Caco-2 (cell line): Measurements from ENCODE around the gene ZNF558. TPM values are rescaled to one million over a fixed set of nuclear protein-coding genes. Genes with fewer than 3 reads are reported as not detected.

Source experiments
- Bru-seq: library from RNA; stranded (reverse); fragments of 400-500 nt; gene quantifications from one replicate; lab custom pipeline; 2021; lab: Mats Ljungman, UMichigan
- BruChase-seq, 2 experiments: library from RNA; stranded (reverse); fragments of 400-500 nt; gene quantifications; one replicate each; lab custom pipeline; 2021; lab: Mats Ljungman, UMichigan
- BruUV-seq: library from RNA; stranded (reverse); fragments of 400-500 nt; replicated peaks from 2 replicates; lab custom pipeline; 2021; lab: Mats Ljungman, UMichigan
- CTCF ChIA-PET: fragments of 300-600 bp; sonication (Branson Sonifier 250); formaldehyde crosslinking; loops from one replicate; lab custom pipeline; 2022; ENCODE audit warnings: antibody characterized with exemption; lab: Charles Lee
- POLR2A ChIA-PET: fragments of 300-600 bp; sonication (Branson Sonifier 250); formaldehyde crosslinking; loops from one replicate; lab custom pipeline; 2022; ENCODE audit warnings: antibody characterized with exemption; lab: Charles Lee
- DNase-seq, 2 experiments: peaks; one replicate each; pipeline versions ENCODE4 v3.0.0 to v3.0.0-alpha.2; 2020 to 2022
- H3K27me3 ChIP-seq: replicated peaks from 2 replicates; pipeline ENCODE4 v1.6.0; 2011; ENCODE audit warnings: low read length; ENCODE audit not compliant: control insufficient read depth, insufficient read depth
- H3K36me3 ChIP-seq: 2 replicates; pipeline ENCODE4 v1.5.1; 2011; ENCODE audit warnings: low read length; ENCODE audit not compliant: control insufficient read depth, insufficient read depth
- H3K4me1 ChIP-seq: fragments of 250-450 bp; sonication (Bioruptor Pico); 2 replicates; pipeline ENCODE4 v1.5.1; 2020; ENCODE audit warnings: mild to moderate bottlenecking
- H3K4me3 ChIP-seq: 2 replicates; pipeline ENCODE4 v1.5.1; 2011; ENCODE audit warnings: low read depth, mild to moderate bottlenecking, control low read depth, low read length
- H3K9me3 ChIP-seq: fragments of 250-450 bp; sonication (Bioruptor Pico); 2 replicates; pipeline ENCODE4 v1.5.1; 2020; ENCODE audit warnings: mild to moderate bottlenecking, moderate library complexity
- H3K27ac Mint-ChIP-seq: one replicate; pipeline ENCODE4 v1.8.0; 2022; ENCODE audit warnings: mixed read lengths; ENCODE audit not compliant: unreplicated experiment
- H3K27me3 Mint-ChIP-seq: one replicate; pipeline ENCODE4 v1.8.0; 2022; ENCODE audit warnings: mixed read lengths; ENCODE audit not compliant: insufficient read depth, unreplicated experiment
- H3K36me3 Mint-ChIP-seq: one replicate; pipeline ENCODE4 v1.8.0; 2022; ENCODE audit warnings: mild to moderate bottlenecking, mixed read lengths; ENCODE audit not compliant: insufficient read depth, unreplicated experiment
- H3K4me1 Mint-ChIP-seq: one replicate; pipeline ENCODE4 v1.8.0; 2022; ENCODE audit warnings: low read depth, mixed read lengths; ENCODE audit not compliant: unreplicated experiment
- H3K4me3 Mint-ChIP-seq: one replicate; pipeline ENCODE4 v1.8.0; 2022; ENCODE audit warnings: mild to moderate bottlenecking, moderate library complexity, mixed read lengths; ENCODE audit not compliant: unreplicated experiment
- H3K9me3 Mint-ChIP-seq: one replicate; pipeline ENCODE4 v1.8.0; 2022; ENCODE audit warnings: mixed read lengths; ENCODE audit not compliant: unreplicated experiment
- intact Hi-C: fragments of 100-400 bp; cut with micrococcal nuclease; formaldehyde crosslinking; loops from one replicate; pipeline ENCODE4 v1.10.0; 2022; ENCODE audit not compliant: unreplicated experiment
- long read RNA-seq: library from polyadenylated mRNA; stranded (forward); transcript quantifications from one replicate; pipeline ENCODE4 v2.0.0, GENCODE V29; 2022
- total RNA-seq: library from RNA; stranded (reverse); gene quantifications from 2 replicates; pipeline ENCODE4 v1.2.3, GENCODE V29; 2022
- TF ChIP-seq, protein P1 (sequence below), 2 experiments: fragments of 200-600 bp in 1 of 2; IDR thresholded peaks; 1 replicate in 1 of 2; 2 replicates in 1 of 2; pipeline versions ENCODE4 v1.5.1 to v1.8.0; 2011 to 2022; ENCODE audit warnings: antibody characterized with exemption in 1 of 2, control low read depth in 1 of 2, inconsistent platforms in 1 of 2, low read depth in 1 of 2, low read length in 1 of 2, mild to moderate bottlenecking in 1 of 2, moderate library complexity in 1 of 2; ENCODE audit not compliant: insufficient read depth in 1 of 2, severe bottlenecking in 1 of 2, unreplicated experiment in 1 of 2

Gene ZNF558
- total RNA-seq (8.9 and 10.1 TPM in 2 replicates), Bru-seq, nascent RNA (percentile 50 among the genes with signal in this experiment), BruChase-seq, experiment 1, labeled RNA remaining after a 2-hour chase (percentile 51 among the genes with signal in this experiment), BruChase-seq, experiment 2, labeled RNA remaining after a 6-hour chase (percentile 48 among the genes with signal in this experiment)
- long read RNA-seq, full-length matches to known transcripts = 3 of 12 reads
- long read RNA-seq, partial matches to known transcripts = 0 of 12 reads
- long read RNA-seq, other reads (novel, unspliced or antisense) = 9 of 12 reads

GRCh38 chr19:8832132-8833021 lies at the start of gene ZNF558, which contains the start of gene MBD3L1:
Gene ZNF558 (minus strand): TSS chr19:8832304. CDS start chr19:8822659, 9,645 bp downstream.
Gene MBD3L1 (plus strand): TSS chr19:8832377. CDS start chr19:8842679, 10,302 bp downstream.
- no peaks in the 10 kb centered on the region for H3K4me1 Mint-ChIP-seq
- H3K9me3 ChIP-seq = peaks cover 8% of the 10 kb centered on the region; the same call in 1 of the 2 replicates
- H3K36me3 Mint-ChIP-seq = peaks cover 11% of the 10 kb centered on the region
- POLR2A ChIA-PET = no interaction called here
- intact Hi-C loops = no loop called here
- peak within 1 kb of the TSS; percentile 59 for H3K4me3 ChIP-seq
- DNase-seq = peak; percentile 93 to 97
- no TSS peak for BruUV-seq
- peak within 1 kb of the TSS; percentile 71 for H3K27ac Mint-ChIP-seq
- no peaks in the 10 kb centered on the region for H3K27me3 ChIP-seq
- CTCF ChIA-PET = no interaction called here
- TF ChIP-seq, protein P1, sequence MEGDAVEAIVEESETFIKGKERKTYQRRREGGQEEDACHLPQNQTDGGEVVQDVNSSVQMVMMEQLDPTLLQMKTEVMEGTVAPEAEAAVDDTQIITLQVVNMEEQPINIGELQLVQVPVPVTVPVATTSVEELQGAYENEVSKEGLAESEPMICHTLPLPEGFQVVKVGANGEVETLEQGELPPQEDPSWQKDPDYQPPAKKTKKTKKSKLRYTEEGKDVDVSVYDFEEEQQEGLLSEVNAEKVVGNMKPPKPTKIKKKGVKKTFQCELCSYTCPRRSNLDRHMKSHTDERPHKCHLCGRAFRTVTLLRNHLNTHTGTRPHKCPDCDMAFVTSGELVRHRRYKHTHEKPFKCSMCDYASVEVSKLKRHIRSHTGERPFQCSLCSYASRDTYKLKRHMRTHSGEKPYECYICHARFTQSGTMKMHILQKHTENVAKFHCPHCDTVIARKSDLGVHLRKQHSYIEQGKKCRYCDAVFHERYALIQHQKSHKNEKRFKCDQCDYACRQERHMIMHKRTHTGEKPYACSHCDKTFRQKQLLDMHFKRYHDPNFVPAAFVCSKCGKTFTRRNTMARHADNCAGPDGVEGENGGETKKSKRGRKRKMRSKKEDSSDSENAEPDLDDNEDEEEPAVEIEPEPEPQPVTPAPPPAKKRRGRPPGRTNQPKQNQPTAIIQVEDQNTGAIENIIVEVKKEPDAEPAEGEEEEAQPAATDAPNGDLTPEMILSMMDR (IDR thresholded peaks at IDR 0.05; ENCODE audit: insufficient read depth in 1 of 2, low read depth in 1 of 2, low read length in 1 of 2, severe bottlenecking in 1 of 2, unreplicated experiment in 1 of 2) = peak in 1 of 2 experiments; percentile 12
- no peaks in the 10 kb centered on the region for H3K4me1 ChIP-seq
- no peaks in the 10 kb centered on the region for H3K9me3 Mint-ChIP-seq
- H3K27me3 Mint-ChIP-seq = no peaks in the 10 kb centered on the region
- peak within 1 kb of the TSS; percentile 73 for H3K4me3 Mint-ChIP-seq
- H3K36me3 ChIP-seq = no peaks in the 10 kb centered on the region

DNA sequence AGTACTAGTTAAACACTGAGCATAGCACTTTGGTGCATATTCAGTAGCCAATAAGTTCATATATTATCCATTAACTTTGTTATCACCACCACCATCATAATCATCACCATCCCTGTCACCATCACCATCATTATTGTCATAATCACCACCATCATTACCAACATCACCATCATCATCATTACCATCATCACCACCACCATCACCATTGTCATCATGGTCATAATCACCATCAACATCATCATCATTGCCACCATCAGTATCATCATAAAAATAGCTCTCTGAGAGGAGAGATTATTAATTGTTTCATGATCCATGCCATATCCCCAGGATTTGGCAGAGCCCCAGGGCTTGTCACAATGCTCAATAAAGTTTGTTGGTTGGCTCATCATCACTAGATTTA lies 49.4 kb upstream of the ZNF558 start:
- CTCF ChIA-PET = interaction anchor here (0.5 kb wide), 1 partner anchor 59 kb away, joined by 3 read pairs; no protein-coding TSS in a partner anchor

More for the DNA sequence above, 49.4 kb upstream of the ZNF558 start:
- no TSS peak for BruUV-seq
- H3K9me3 ChIP-seq = no peaks in the 10 kb centered on the region
- Mint-ChIP-seq H3K9me3 (peaks cover 20% of the 10 kb centered on the region), H3K27me3 (no peaks in the 10 kb centered on the region), H3K4me1 (no peaks in the 10 kb centered on the region), H3K27ac (no peak overlapping the region), H3K36me3 (no peaks in the 10 kb centered on the region), H3K4me3 (no peak overlapping the region)
- no peaks in the 10 kb centered on the region for H3K4me1 ChIP-seq
- intact Hi-C loops = no loop called here
- POLR2A ChIA-PET = no interaction called here
- TF ChIP-seq, protein P1 (IDR thresholded peaks at IDR 0.05; ENCODE audit: insufficient read depth in 1 of 2, low read depth in 1 of 2, low read length in 1 of 2, severe bottlenecking in 1 of 2, unreplicated experiment in 1 of 2) = no peak
- H3K27me3 ChIP-seq = no peaks in the 10 kb centered on the region
- H3K4me3 ChIP-seq = no peak overlapping the region
- H3K36me3 ChIP-seq = no peaks in the 10 kb centered on the region
- no peak for DNase-seq
